HepG2 (cell line): ENCODE results near the gene CD19. TPM values are rescaled to one million over a fixed set of nuclear protein-coding genes. Genes with fewer than 3 reads are reported as not detected.
A peak's percentile ranks its signal among the peaks of the same experiment; 100 is the strongest.

ENCODE experiments used
- CHCHD3 ChIP-seq: sonication (generic); formaldehyde crosslinking; IDR thresholded peaks from 2 replicates; pipeline ENCODE4 v1.8.0; 2022; ENCODE audit warnings: mild to moderate bottlenecking, missing genetic modification reagents, moderate library complexity
- CREM ChIP-seq, 2 experiments: sonication (generic) in 1 of 2; formaldehyde crosslinking in 1 of 2; IDR thresholded peaks; 2 replicates each; pipeline versions ENCODE4 v1.4.0 to v1.6.1; 2016 to 2020; ENCODE audit warnings: antibody characterized with exemption in 1 of 2, mild to moderate bottlenecking in 1 of 2, missing genetic modification reagents in 1 of 2
- FOXP4 ChIP-seq: sonication (generic); formaldehyde crosslinking; IDR thresholded peaks from 2 replicates; pipeline ENCODE4 v1.4.0; 2020; ENCODE audit warnings: missing genetic modification reagents
- HMGA1 ChIP-seq: sonication (generic); formaldehyde crosslinking; conservative IDR thresholded peaks from 2 replicates; pipeline ENCODE4 v1.4.0; 2020; ENCODE audit warnings: missing genetic modification reagents
- HNRNPK ChIP-seq: fragments of 200-400 bp; formaldehyde crosslinking; IDR thresholded peaks from 2 replicates; pipeline ENCODE4 v1.6.1; 2018; ENCODE audit warnings: low read length, low read depth, moderate library complexity, mild to moderate bottlenecking; ENCODE audit not compliant: poor library complexity, severe bottlenecking
- JUN ChIP-seq: sonication (generic); formaldehyde crosslinking; IDR thresholded peaks from 2 replicates; pipeline ENCODE4 v1.4.0; 2020; ENCODE audit warnings: mild to moderate bottlenecking, missing genetic modification reagents
- KIAA2018 ChIP-seq: sonication (generic); formaldehyde crosslinking; IDR thresholded peaks from 2 replicates; pipeline ENCODE4 v1.5.0; 2020; ENCODE audit warnings: mild to moderate bottlenecking, missing genetic modification reagents, borderline replicate concordance
- MIER2 ChIP-seq: IDR thresholded peaks from 2 replicates; pipeline ENCODE4 v1.6.1; 2016; ENCODE audit warnings: missing biosample characterization, missing genetic modification reagents
- NCOA1 ChIP-seq: sonication (generic); formaldehyde crosslinking; IDR thresholded peaks from 2 replicates; pipeline ENCODE4 v1.9.0; 2021; ENCODE audit warnings: missing genetic modification reagents
- SMAD9 ChIP-seq: sonication (generic); formaldehyde crosslinking; IDR thresholded peaks from 2 replicates; pipeline ENCODE4 v1.5.1; 2020; ENCODE audit warnings: mild to moderate bottlenecking, missing genetic modification reagents
- TP53 ChIP-seq: sonication (generic); formaldehyde crosslinking; conservative IDR thresholded peaks from 2 replicates; pipeline ENCODE4 v1.4.0; 2020; ENCODE audit warnings: missing genetic modification reagents
- ZMAT5 ChIP-seq: sonication (generic); formaldehyde crosslinking; IDR thresholded peaks from 2 replicates; pipeline ENCODE4 v1.5.0; 2020; ENCODE audit warnings: mild to moderate bottlenecking, low read depth, missing genetic modification reagents, borderline replicate concordance
- ZNF563 ChIP-seq: sonication (generic); formaldehyde crosslinking; IDR thresholded peaks from 2 replicates; pipeline ENCODE4 v1.8.0; 2022; ENCODE audit warnings: mild to moderate bottlenecking, moderate library complexity, missing genetic modification reagents
- ZNF777 ChIP-seq: sonication (generic); formaldehyde crosslinking; IDR thresholded peaks from 2 replicates; pipeline ENCODE4 v1.4.0; 2020; ENCODE audit warnings: missing genetic modification reagents
- ZSCAN21 ChIP-seq: sonication (generic); formaldehyde crosslinking; IDR thresholded peaks from 2 replicates; pipeline ENCODE4 v1.8.0; 2022; ENCODE audit warnings: mild to moderate bottlenecking, missing genetic modification reagents, moderate library complexity, borderline replicate concordance
- ZSCAN30 ChIP-seq: sonication (generic); formaldehyde crosslinking; IDR thresholded peaks from 2 replicates; pipeline ENCODE4 v1.5.0; 2020; ENCODE audit warnings: mild to moderate bottlenecking, missing genetic modification reagents
- polyA plus RNA-seq, 8 experiments: library from polyadenylated mRNA; depleted of rRNA in 3 of 8; stranded (reverse) in 7 of 8; unstranded in 1 of 8; fragments of >200 nt; fragmentation: Illumina TruSeq in 4 of 8; extraction: Trizol in 4 of 8; gene quantifications; 2 replicates each; pipeline versions ENCODE4 v1.2.1 to v1.2.3, GENCODE V29; 2011 to 2016; ENCODE audit warnings: low read depth in 4 of 8, missing spikeins in 1 of 8, mixed read lengths in 1 of 8; ENCODE audit not compliant: insufficient read depth in 1 of 8
- total RNA-seq, 5 experiments: library from RNA; depleted of rRNA; stranded (reverse); fragments of >200 nt; fragmentation: Illumina TruSeq; extraction: Trizol; gene quantifications; 2 replicates each; pipeline ENCODE4 v1.2.3, GENCODE V29; 2016; ENCODE audit warnings: low read depth in 1 of 5
- TF ChIP-seq, protein P1 (sequence below): sonication (generic); formaldehyde crosslinking; IDR thresholded peaks from 2 replicates; pipeline ENCODE4 v1.4.0; 2020; ENCODE audit warnings: missing genetic modification reagents

CD19 gene
- total and polyA plus RNA-seq, 2 of the 13 experiments (the other 11 are each of a cell fraction or from before 2014, with no cell fraction given), result 0.55 to 1.1 TPM

DNA sequence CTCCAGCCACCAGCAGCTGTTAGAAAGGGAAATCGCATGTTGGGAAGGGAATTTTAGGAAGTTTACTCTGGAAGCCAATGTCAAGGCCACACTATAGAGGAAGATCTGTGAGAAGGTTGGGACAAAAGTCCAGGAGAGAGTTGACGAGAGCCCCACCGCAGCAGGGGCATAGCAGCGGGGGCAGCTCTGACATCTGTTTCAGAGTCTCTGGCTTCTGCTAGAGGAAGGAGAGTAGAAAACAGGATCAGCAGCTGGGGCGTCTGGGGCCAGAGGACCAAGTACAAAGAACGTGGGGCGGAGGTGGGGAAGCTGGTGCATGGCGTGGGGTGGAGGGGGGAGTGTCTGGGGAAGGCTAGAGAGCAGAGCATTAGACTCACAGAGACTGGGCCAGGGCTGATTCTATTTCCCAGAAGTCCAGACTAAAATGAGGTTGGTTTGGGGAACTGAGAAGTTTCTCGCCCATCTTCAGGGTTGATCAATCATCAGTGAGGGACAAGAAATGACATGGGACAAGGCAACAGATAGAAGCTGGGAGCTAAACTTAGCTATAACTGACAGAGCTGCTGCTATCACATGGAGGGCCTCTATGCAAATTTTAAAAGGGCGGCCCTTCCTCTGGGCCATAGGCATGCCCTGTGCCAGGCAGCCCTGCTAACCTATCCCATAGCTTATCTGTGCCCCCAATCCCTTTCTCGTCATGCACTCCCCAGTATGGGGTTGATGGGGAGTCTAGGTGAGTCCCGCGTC is 7.9 kb upstream of the CD19 start (continued):
- TF ChIP-seq KIAA2018 (CRISPR knock-in tag) (no peak), ZMAT5 (no peak), CHCHD3 (CRISPR knock-in tag) (no peak), HNRNPK (no peak), JUN (CRISPR knock-in tag) (no peak), ZNF777 (CRISPR knock-in tag) (no peak), ZNF563 (CRISPR knock-in tag) (no peak), SMAD9 (CRISPR knock-in tag) (0 out of 2 replicates have a peak, but pooled peaks have one; percentile 23), CREM (IDR thresholded peaks at IDR 0.05) (peak; percentile 48; the same call in 1 of the 2 replicates), CREM (CRISPR knock-in tag; IDR thresholded peaks at IDR 0.05) (no peak), NCOA1 (no peak), ZSCAN21 (no peak), ZSCAN30 (CRISPR knock-in tag) (no peak), MIER2 (CRISPR knock-in tag) (no peak), FOXP4 (CRISPR knock-in tag) (no peak; the same call in 1 of the 2 replicates), TP53 (CRISPR knock-in tag) (no peak), HMGA1 (CRISPR knock-in tag) (no peak)
- TF ChIP-seq, protein P1, sequence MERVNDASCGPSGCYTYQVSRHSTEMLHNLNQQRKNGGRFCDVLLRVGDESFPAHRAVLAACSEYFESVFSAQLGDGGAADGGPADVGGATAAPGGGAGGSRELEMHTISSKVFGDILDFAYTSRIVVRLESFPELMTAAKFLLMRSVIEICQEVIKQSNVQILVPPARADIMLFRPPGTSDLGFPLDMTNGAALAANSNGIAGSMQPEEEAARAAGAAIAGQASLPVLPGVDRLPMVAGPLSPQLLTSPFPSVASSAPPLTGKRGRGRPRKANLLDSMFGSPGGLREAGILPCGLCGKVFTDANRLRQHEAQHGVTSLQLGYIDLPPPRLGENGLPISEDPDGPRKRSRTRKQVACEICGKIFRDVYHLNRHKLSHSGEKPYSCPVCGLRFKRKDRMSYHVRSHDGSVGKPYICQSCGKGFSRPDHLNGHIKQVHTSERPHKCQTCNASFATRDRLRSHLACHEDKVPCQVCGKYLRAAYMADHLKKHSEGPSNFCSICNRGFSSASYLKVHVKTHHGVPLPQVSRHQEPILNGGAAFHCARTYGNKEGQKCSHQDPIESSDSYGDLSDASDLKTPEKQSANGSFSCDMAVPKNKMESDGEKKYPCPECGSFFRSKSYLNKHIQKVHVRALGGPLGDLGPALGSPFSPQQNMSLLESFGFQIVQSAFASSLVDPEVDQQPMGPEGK (CRISPR knock-in tag), result peak; percentile 87
